Activated T-cell treated with anti-CD3 and anti-CD28 coated beads, Interleukin-2, amount 50 U/mL, for 4 hours (primary cell): ENCODE results near the gene GFM1. TPM values are rescaled to one million over a fixed set of nuclear protein-coding genes. Genes with fewer than 3 reads are reported as not detected.

Experiments used
- ATAC-seq, 2 donors: fragments of 200-7000 bp; cut with Tn5 transposase; one replicate each; pipeline ENCODE4 v1.10.0; 2021
- DNase-seq: peaks from one replicate; pipeline ENCODE4 v3.0.0-alpha.2; 2020
- H3K27me3 Mint-ChIP-seq: one replicate; pipeline ENCODE4 v1.8.0; 2021; ENCODE audit warnings: low read depth, mixed read lengths
- H3K36me3 Mint-ChIP-seq: one replicate; pipeline ENCODE4 v1.8.0; 2022; ENCODE audit warnings: mixed read lengths; ENCODE audit not compliant: insufficient read depth
- H3K4me1 Mint-ChIP-seq: one replicate; pipeline ENCODE4 v1.8.0; 2021; ENCODE audit warnings: low read depth, mixed read lengths
- H3K4me3 Mint-ChIP-seq: one replicate; pipeline ENCODE4 v1.8.0; 2021; ENCODE audit warnings: mild to moderate bottlenecking, moderate library complexity, mixed read lengths
- H3K9me3 Mint-ChIP-seq: one replicate; pipeline ENCODE4 v1.8.0; 2021; ENCODE audit warnings: mixed read lengths
- total RNA-seq, 3 donors: library from RNA; stranded (reverse); gene quantifications; one replicate each; pipeline ENCODE4 v1.2.1, GENCODE V29; 2021

Gene GFM1
- total RNA-seq, 3 donors from 2014 or later: 123 to 131 (median 130) TPM

DNA sequence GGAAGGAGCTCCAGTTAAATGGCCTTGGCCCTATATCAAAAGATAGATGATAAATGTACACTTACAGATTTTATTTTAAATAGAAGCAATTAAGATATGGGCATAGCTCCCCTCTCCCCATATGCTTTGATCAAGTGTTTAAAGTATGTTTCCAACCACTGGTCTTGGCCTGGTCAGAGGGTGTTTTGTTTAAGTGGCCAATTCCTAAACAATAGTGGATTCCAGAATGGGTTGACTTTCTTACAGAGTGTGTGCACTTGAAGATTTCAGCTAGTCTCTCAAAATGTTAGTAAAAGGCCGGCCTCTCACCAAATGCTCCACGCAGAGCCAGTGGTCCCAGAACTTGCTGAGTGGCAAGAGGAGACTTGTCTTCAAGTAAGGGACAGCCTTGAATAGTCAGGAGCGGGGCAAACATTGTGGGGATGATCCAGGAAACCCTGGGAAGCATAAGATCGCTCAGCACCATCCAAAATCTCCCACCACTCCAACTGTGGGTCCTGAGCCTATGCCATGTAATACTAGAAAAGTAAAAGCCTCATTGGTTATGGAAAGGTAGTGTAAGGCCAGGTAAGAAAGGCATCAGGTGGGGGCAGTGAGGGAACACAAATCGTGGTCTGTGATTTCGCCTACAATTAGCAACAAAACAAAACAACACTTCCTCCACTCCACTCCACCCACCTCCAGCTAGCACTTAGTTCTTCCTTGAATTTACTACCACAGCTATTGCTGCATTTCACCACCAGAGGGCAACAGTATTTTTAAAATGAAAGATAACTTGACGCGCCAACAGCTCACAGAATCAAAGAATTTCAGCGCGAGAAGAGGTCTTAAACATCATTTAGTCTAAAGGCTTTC is 83.1 kb downstream of the GFM1 start:
- H3K36me3 Mint-ChIP-seq: peaks cover 3% of the 10 kb centered on the region
- H3K9me3 Mint-ChIP-seq: no peaks in the 10 kb centered on the region
- DNase-seq: peak; percentile 29
- ATAC-seq: peak in 1 of 2 donors; percentile 35
- peaks cover 29% of the 10 kb centered on the region for H3K4me1 Mint-ChIP-seq
- peak overlapping the region; percentile 33 for H3K4me3 Mint-ChIP-seq
- H3K27me3 Mint-ChIP-seq: peaks cover 2% of the 10 kb centered on the region

DNA sequence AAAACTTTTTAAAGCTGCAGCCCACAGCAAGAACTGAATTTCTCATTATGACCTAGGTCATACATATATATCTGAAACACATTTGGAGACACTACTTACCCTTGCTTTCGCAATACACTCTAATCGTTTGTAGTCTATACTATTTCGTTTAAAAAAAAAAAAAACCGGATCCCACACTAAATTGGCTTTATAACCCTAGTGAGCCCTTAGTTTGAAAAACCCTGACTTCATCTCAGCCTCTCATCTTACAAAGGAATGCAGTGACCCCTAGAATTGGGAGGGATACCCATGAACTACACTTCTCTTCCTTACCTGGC is 83.7 kb downstream of the GFM1 start:
- ATAC-seq (no peak), DNase-seq (no peak)
- Mint-ChIP-seq H3K27me3 (peaks cover 2% of the 10 kb centered on the region), H3K9me3 (no peaks in the 10 kb centered on the region), H3K4me3 (peak overlapping the region; percentile 33), H3K4me1 (peaks cover 25% of the 10 kb centered on the region), H3K36me3 (peaks cover 3% of the 10 kb centered on the region)

GRCh38 chr3:158728851-158729250 is 84.5 kb downstream of the GFM1 start:
- no peaks in the 10 kb centered on the region for H3K9me3 Mint-ChIP-seq
- DNase-seq (no peak), ATAC-seq (no peak)
- H3K36me3 Mint-ChIP-seq: peaks cover 5% of the 10 kb centered on the region
- no peak overlapping the region for H3K4me3 Mint-ChIP-seq
- peaks cover 2% of the 10 kb centered on the region for H3K27me3 Mint-ChIP-seq
- H3K4me1 Mint-ChIP-seq: peaks cover 19% of the 10 kb centered on the region

DNA sequence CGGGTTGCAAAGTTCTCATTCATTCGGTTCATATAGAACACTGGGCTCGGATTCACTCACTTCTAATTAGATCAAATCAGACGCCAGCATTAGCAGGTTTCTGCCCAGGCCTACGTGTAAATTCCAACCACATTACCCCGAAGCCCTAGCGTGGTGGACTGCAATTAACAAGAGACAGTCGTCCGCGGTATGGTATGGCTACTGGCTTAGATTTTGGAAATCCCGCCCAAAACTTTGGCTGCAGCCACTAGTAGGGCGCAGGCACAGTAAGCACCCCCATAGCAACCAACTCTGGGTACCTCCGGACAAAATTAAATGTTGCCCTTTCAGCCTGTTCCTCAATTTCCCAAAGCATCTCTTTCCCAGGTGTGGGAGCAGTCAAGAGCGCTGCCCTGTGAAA is 87.2 kb downstream of the GFM1 start:
- DNase-seq (no peak), ATAC-seq (no peak)
- Mint-ChIP-seq H3K4me3 (peak overlapping the region; percentile 43), H3K27me3 (peaks cover 2% of the 10 kb centered on the region), H3K4me1 (peaks cover 12% of the 10 kb centered on the region), H3K9me3 (peaks cover 8% of the 10 kb centered on the region), H3K36me3 (peaks cover 7% of the 10 kb centered on the region)

DNA sequence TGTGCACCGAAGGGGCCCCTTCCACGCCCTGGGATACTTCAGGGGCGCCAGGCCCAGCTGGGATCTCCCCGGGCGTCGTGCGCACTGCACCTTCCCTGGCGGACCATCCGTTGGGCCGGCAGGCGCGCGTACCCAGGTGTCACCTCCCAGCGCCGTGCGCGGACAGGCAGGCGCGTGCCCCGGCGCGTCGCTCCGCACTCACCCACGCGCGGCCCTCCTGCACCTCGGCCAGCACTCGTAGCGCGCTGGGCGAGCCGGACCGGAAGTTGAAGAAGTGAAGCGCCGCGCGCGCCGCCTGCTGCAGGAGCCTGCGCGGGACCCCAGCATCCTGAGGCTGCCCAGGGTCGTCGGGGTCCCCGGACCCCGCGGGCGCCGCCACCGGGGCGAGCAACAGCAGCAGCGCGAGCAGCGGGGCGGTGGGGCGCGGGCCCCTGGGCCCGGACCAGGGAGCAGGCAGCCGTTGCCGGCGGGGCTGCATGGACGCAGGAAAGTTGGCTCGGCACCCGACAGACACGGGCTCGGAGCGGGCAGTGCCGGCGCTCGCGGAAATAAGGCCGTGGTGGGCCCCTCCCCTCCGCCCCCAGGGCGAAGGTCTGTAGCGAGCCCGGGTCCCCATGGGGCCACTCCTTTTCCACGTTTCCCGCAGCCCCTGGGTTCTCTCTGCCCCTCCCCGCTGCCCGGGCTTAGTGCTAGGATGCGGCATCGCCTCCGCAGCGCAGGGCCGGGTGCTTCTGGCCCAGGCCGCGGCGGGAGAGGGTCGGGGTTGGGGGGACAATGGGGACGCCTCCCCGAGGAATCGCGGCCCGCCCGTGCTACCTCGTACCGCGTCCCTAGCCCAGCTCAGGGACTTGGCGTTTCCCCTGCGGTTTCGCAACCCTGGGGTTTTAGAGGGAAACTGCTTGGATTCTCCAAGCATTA is 87.9 kb downstream of the GFM1 start, which contains the start of gene RARRES1:
Gene RARRES1 (minus strand): TSS at position 520 of the 918 bp plus-strand sequence. CDS start 42 bp downstream, at position 478.
- ATAC-seq (peak; percentile 61 to 73), DNase-seq (no peak)
- H3K4me3 Mint-ChIP-seq: peak within 1 kb of the TSS; percentile 43
- H3K9me3 Mint-ChIP-seq: peaks cover 8% of the 10 kb centered on the region
- H3K4me1 Mint-ChIP-seq: peaks cover 12% of the 10 kb centered on the region
- peaks cover 2% of the 10 kb centered on the region for H3K27me3 Mint-ChIP-seq
- H3K36me3 Mint-ChIP-seq: peaks cover 7% of the 10 kb centered on the region

DNA sequence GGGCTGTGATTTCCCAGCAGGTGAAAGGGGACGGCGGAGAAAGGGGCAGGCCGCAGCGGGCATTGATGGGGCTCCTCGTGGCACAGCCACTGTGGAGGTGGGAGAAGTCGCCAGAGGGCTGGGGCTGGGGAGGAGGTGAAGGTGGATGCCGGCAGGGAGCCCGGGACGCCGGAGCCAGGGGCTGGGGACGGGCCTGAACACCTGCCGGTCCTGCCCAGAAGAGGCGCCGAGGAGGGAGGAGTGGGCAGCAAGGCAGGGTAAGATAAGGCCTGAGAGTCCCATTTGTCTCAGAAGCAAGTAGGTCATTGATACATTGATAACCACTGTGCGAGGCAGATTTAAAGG is 88.5 kb downstream of the GFM1 start:
- peaks cover 2% of the 10 kb centered on the region for H3K27me3 Mint-ChIP-seq
- no peak for DNase-seq
- ATAC-seq: no peak
- peaks cover 7% of the 10 kb centered on the region for H3K36me3 Mint-ChIP-seq
- H3K4me3 Mint-ChIP-seq: no peak overlapping the region
- peaks cover 9% of the 10 kb centered on the region for H3K4me1 Mint-ChIP-seq
- H3K9me3 Mint-ChIP-seq: peaks cover 8% of the 10 kb centered on the region

GRCh38 chr3:158733656-158734055 is 89.3 kb downstream of the GFM1 start:
- peaks cover 2% of the 10 kb centered on the region for H3K27me3 Mint-ChIP-seq
- peaks cover 8% of the 10 kb centered on the region for H3K9me3 Mint-ChIP-seq
- peaks cover 4% of the 10 kb centered on the region for H3K4me1 Mint-ChIP-seq
- no peak overlapping the region for H3K4me3 Mint-ChIP-seq
- peaks cover 7% of the 10 kb centered on the region for H3K36me3 Mint-ChIP-seq
- ATAC-seq (no peak), DNase-seq (no peak)

DNA sequence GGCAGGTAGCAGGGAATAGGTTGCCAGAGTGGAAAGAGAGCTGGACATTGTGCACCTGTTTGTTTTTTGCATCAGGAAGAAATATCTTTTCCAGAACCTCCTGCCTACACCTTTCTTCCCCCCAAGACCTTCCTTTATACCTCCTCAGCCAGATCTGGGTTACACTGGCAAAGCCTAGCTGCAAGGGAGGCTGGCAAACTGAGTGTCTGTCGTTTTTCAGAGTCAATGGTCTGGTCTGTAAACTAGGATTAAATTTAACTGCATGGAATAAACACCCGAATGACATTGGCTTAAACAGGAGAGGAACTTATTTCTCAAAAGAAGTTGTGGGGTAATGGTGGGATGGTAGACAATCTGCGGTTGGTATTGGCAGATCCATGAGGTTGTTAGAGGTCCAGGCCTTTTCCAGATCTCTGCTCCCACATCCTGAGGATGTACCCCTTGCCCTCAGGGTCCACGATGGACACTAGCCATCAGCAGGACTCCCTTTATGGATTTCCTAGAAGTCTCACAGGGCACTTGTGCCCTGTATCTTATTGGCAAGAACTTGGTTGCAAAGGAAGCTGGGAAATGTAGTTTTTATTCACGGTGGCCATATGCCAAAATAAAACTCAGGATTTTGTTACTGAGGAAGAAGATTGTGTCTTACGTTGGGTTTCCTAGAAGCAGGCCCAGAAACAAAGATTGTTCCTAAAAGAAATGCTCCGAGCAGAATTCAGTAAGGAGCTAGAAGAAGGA is 91.1 kb downstream of the GFM1 start:
- Mint-ChIP-seq H3K4me3 (no peak overlapping the region), H3K9me3 (peaks cover 8% of the 10 kb centered on the region), H3K4me1 (peaks cover 4% of the 10 kb centered on the region), H3K36me3 (peaks cover 4% of the 10 kb centered on the region), H3K27me3 (no peaks in the 10 kb centered on the region)
- no peak for DNase-seq
- ATAC-seq: no peak

GRCh38 chr3:158737410-158737809 is 93.1 kb downstream of the GFM1 start:
- Mint-ChIP-seq H3K9me3 (peaks cover 8% of the 10 kb centered on the region), H3K27me3 (no peaks in the 10 kb centered on the region), H3K36me3 (peaks cover 4% of the 10 kb centered on the region), H3K4me3 (no peak overlapping the region), H3K4me1 (peaks cover 12% of the 10 kb centered on the region)
- no peak for DNase-seq
- no peak for ATAC-seq

- ATAC-seq (no peak), DNase-seq (no peak)
- peaks cover 13% of the 10 kb centered on the region for H3K4me1 Mint-ChIP-seq
- H3K4me3 Mint-ChIP-seq: no peak overlapping the region
- peaks cover 8% of the 10 kb centered on the region for H3K9me3 Mint-ChIP-seq
- peaks cover 4% of the 10 kb centered on the region for H3K36me3 Mint-ChIP-seq
- no peaks in the 10 kb centered on the region for H3K27me3 Mint-ChIP-seq
Measured at GRCh38 chr3:158737976-158738615, 93.8 kb downstream of the GFM1 start.

DNA sequence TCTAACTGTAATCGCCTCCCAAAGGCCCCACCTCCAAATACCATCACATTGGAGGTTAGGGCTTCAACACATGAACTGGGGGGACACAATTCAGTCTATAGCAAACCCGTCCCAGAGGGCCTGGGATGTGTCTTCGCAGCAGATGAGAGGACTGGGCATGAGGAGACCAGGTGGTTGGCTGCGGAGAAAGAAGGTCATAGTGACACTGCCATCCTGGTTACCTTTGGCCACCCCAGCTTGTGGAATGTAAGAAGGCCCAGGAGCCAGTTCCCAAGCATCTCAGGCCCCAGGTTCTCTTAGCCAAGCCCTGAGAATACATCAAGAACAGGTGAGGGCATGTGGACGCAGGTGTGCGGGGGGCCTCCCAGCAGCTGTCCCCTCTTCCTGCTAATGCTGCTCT is 94.3 kb downstream of the GFM1 start:
- Mint-ChIP-seq H3K4me1 (peaks cover 13% of the 10 kb centered on the region), H3K36me3 (peaks cover 4% of the 10 kb centered on the region), H3K4me3 (no peak overlapping the region), H3K27me3 (no peaks in the 10 kb centered on the region), H3K9me3 (peaks cover 8% of the 10 kb centered on the region)
- DNase-seq (no peak), ATAC-seq (no peak)

- Mint-ChIP-seq H3K4me1 (peaks cover 13% of the 10 kb centered on the region), H3K4me3 (no peak overlapping the region), H3K9me3 (peaks cover 8% of the 10 kb centered on the region), H3K27me3 (no peaks in the 10 kb centered on the region), H3K36me3 (peaks cover 4% of the 10 kb centered on the region)
- DNase-seq: no peak
- no peak for ATAC-seq
Measured at GRCh38 chr3:158739078-158739477, 94.8 kb downstream of the GFM1 start.

DNA sequence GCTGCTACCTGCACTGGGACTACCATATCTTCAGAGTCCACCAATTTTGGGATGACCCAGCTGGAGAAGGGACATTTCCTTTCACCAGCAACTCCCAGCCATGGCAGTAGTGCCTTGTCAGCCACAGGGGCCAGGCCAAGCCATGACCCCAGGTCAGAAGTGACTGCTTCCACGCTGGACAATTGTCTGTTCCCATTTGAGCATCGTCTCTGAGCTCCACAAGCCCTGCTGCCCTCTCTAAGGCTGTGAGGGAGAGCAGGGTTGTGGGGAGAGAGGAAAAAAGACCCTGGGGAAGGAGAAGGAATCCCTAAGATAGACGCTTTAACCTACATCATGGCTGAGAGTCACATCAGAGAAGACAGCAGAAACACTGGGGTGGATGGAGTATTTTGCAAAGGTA is 95.3 kb downstream of the GFM1 start:
- Mint-ChIP-seq H3K4me1 (peaks cover 13% of the 10 kb centered on the region), H3K27me3 (no peaks in the 10 kb centered on the region)
- no peak for ATAC-seq

More for the DNA sequence above, 95.3 kb downstream of the GFM1 start:
- Mint-ChIP-seq H3K4me3 (no peak overlapping the region), H3K36me3 (peaks cover 6% of the 10 kb centered on the region), H3K9me3 (peaks cover 8% of the 10 kb centered on the region)
- DNase-seq: no peak
